Nephron (organoid): ENCODE measurements around the gene COMTD1.

Source experiments
- H3K27ac Mint-ChIP-seq, 3 experiments: 2 replicates each; pipeline ENCODE4 v1.8.0; 2020; ENCODE audit warnings: mixed read lengths in 3 of 3, mild to moderate bottlenecking in 2 of 3, moderate library complexity in 1 of 3
- H3K27me3 Mint-ChIP-seq: 2 replicates; pipeline ENCODE4 v1.8.0; 2021; ENCODE audit warnings: low read depth, mild to moderate bottlenecking, moderate library complexity, mixed read lengths
- H3K36me3 Mint-ChIP-seq: 2 replicates; pipeline ENCODE4 v1.8.0; 2020; ENCODE audit warnings: low read depth, mixed read lengths
- H3K4me1 Mint-ChIP-seq: 2 replicates; pipeline ENCODE4 v1.8.0; 2020; ENCODE audit warnings: mixed read lengths
- H3K4me3 Mint-ChIP-seq, 3 experiments: 2 replicates each; pipeline ENCODE4 v1.8.0; 2020; ENCODE audit warnings: mild to moderate bottlenecking in 3 of 3, mixed read lengths in 3 of 3, moderate library complexity in 2 of 3
- H3K9me3 Mint-ChIP-seq: 2 replicates; pipeline ENCODE4 v1.8.0; 2020; ENCODE audit warnings: mixed read lengths
- CTCF ChIP-seq, 3 experiments: fragments of 200-600 bp; sonication (generic); IDR thresholded peaks; one replicate each; pipeline ENCODE4 v1.5.0; 2021; ENCODE audit warnings: antibody characterized with exemption in 3 of 3; ENCODE audit not compliant: unreplicated experiment in 3 of 3

The COMTD1 gene

GRCh38 chr10:75263806-75264205 lies 28.0 kb upstream of the COMTD1 start:
- Mint-ChIP-seq H3K4me1 (peaks cover 6% of the 10 kb centered on the region), H3K4me3 (no peak overlapping the region), H3K27me3 (peaks cover 37% of the 10 kb centered on the region)

GRCh38 chr10:75261813-75262705 lies 26.3 kb upstream of the COMTD1 start:
- Mint-ChIP-seq H3K4me1 (peaks cover 6% of the 10 kb centered on the region), H3K9me3 (peaks cover 7% of the 10 kb centered on the region), H3K4me3 (no peak overlapping the region), H3K36me3 (no peaks in the 10 kb centered on the region), H3K27me3 (peaks cover 35% of the 10 kb centered on the region), H3K27ac (peak overlapping the region in 2 of 3 experiments; percentile 1 to 12)
- no peak for TF ChIP-seq CTCF (IDR thresholded peaks at IDR 0.05; ENCODE audit: unreplicated experiment in 3 of 3)

More at GRCh38 chr10:75263806-75264205, 28.0 kb upstream of the COMTD1 start:
- TF ChIP-seq CTCF (IDR thresholded peaks at IDR 0.05; ENCODE audit: unreplicated experiment in 3 of 3), result no peak
- H3K36me3 Mint-ChIP-seq, result no peaks in the 10 kb centered on the region
- no peak overlapping the region for H3K27ac Mint-ChIP-seq
- H3K9me3 Mint-ChIP-seq, result peaks cover 7% of the 10 kb centered on the region

GRCh38 chr10:75260990-75261389 lies 25.2 kb upstream of the COMTD1 start:
- H3K9me3 Mint-ChIP-seq, result peaks cover 7% of the 10 kb centered on the region
- H3K4me1 Mint-ChIP-seq, result peaks cover 6% of the 10 kb centered on the region
- H3K27ac Mint-ChIP-seq, result no peak overlapping the region
- no peak for TF ChIP-seq CTCF (IDR thresholded peaks at IDR 0.05; ENCODE audit: unreplicated experiment in 3 of 3)
- H3K27me3 Mint-ChIP-seq, result peaks cover 29% of the 10 kb centered on the region
- no peaks in the 10 kb centered on the region for H3K36me3 Mint-ChIP-seq
- H3K4me3 Mint-ChIP-seq, result no peak overlapping the region

GRCh38 chr10:75254739-75255138 lies 19.0 kb upstream of the COMTD1 start:
- H3K36me3 Mint-ChIP-seq, result peaks cover 9% of the 10 kb centered on the region
- no peak for TF ChIP-seq CTCF (IDR thresholded peaks at IDR 0.05; ENCODE audit: unreplicated experiment in 3 of 3)
- no peak overlapping the region for H3K4me3 Mint-ChIP-seq
- H3K27me3 Mint-ChIP-seq, result peaks cover 6% of the 10 kb centered on the region
- H3K4me1 Mint-ChIP-seq, result no peaks in the 10 kb centered on the region
- no peak overlapping the region for H3K27ac Mint-ChIP-seq
- peaks cover 30% of the 10 kb centered on the region for H3K9me3 Mint-ChIP-seq

- Mint-ChIP-seq H3K4me3 (no peak overlapping the region), H3K36me3 (peaks cover 9% of the 10 kb centered on the region), H3K27ac (no peak overlapping the region), H3K9me3 (peaks cover 29% of the 10 kb centered on the region), H3K4me1 (no peaks in the 10 kb centered on the region), H3K27me3 (peaks cover 6% of the 10 kb centered on the region)
- no peak for TF ChIP-seq CTCF (IDR thresholded peaks at IDR 0.05; ENCODE audit: unreplicated experiment in 3 of 3)
Observed at GRCh38 chr10:75253281-75254220, 17.8 kb upstream of the COMTD1 start.
